Astrocyte of the spinal cord (primary cell): ENCODE data around the gene RBP5.

ENCODE experiments used
- DNase-seq: peaks from one replicate; pipeline ENCODE4 v3.0.0; 2011; ENCODE audit warnings: low read depth, low spot score
- H3K4me3 ChIP-seq: 2 replicates; pipeline ENCODE4 v1.5.1; 2011; ENCODE audit warnings: low read depth, mild to moderate bottlenecking, low read length, moderate library complexity
- CTCF ChIP-seq: IDR thresholded peaks from 2 replicates; pipeline ENCODE4 v1.5.1; 2012; ENCODE audit warnings: low read depth, mild to moderate bottlenecking, low read length, inconsistent platforms
- in situ Hi-C: cut with HindIII; loops from 2 replicates; pipeline ENCODE4 v1.10.0; 2017; ENCODE audit warnings: low sequenced_read_pairs

RBP5 gene

GRCh38 chr12:7100239-7100638 lies 28.4 kb downstream of the RBP5 start:
- TF ChIP-seq CTCF = no peak
- DNase-seq = no peak
- H3K4me3 ChIP-seq = no peak overlapping the region
- in situ Hi-C loops = no loop called here

- H3K4me3 ChIP-seq = no peak overlapping the region
- in situ Hi-C loops = no loop called here
Measured at GRCh38 chr12:7099290-7099996, 29.2 kb downstream of the RBP5 start.

DNA sequence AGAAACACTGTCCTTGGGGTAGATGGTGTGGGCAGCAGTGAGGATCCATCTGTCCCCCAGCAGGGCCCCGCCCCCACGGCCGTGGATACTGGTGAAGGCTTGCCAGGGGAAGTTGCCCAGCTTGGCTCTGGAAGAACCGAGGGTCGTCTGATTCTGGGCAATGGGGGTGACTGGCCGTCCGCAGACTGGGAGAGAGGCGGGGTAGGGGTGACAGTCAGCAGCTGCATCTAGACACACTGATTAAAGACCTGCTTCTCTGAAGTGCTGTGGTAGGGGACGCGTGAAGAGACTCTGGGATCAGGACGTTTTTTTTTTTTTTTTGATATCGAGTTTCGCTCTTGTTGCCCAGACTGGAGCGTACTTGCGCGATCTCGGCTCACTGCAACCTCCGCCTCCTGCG lies 31.7 kb downstream of the RBP5 start:
- in situ Hi-C loops = no loop called here
- DNase-seq = no peak
- TF ChIP-seq CTCF = no peak
- no peak overlapping the region for H3K4me3 ChIP-seq

More at GRCh38 chr12:7099290-7099996, 29.2 kb downstream of the RBP5 start:
- no peak for DNase-seq
- no peak for TF ChIP-seq CTCF

DNA sequence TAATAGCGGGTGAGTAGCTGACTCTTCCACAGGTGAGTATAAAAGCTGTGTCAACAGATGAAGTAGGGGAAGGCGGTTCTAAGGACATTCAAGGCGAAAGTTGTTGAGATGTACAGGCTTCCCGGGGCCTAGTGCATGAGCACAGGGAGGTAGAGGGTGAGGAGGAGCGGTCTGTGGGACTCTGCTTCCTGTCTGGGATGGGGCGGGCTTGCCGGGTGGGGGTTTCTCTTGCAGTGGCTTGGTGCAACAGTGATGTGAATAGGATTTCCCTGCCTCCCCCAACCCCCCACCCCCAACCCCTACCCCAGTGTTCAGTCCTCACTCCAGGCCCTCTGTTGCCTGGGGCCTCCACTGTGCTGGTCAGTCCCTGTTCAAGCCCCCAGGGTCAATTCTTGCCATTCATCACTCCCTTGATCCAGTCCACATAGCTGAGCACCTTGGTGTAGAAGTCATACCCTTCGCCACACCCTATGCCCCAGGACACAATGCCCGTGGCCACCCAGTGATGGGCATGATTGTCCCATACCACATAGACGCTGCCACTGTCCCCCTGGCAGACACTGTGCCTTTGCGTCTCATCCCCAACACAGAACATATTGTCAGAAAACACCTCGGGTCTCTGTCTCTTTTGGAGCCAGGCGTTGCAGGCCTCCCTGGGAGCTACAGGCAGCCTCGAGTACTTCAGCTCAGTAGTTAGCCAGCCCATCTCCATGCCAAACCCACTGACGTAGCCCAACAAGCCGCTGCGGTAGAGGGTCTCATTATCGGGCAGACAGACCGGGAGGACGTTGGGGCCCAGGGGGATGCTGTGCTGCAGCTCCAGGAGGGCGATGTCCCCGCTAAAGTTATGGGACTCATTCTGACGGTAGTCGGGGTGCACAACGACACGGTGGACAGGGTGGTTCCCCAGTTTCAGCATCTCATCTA lies 32.4 kb downstream of the RBP5 start:
- TF ChIP-seq CTCF = no peak
- no peak for DNase-seq
- no peak overlapping the region for H3K4me3 ChIP-seq
- in situ Hi-C loops = no loop called here

GRCh38 chr12:7093892-7094291 lies 34.8 kb downstream of the RBP5 start:
- no peak for DNase-seq
- H3K4me3 ChIP-seq = no peak overlapping the region
- in situ Hi-C loops = no loop called here
- TF ChIP-seq CTCF = no peak

DNA sequence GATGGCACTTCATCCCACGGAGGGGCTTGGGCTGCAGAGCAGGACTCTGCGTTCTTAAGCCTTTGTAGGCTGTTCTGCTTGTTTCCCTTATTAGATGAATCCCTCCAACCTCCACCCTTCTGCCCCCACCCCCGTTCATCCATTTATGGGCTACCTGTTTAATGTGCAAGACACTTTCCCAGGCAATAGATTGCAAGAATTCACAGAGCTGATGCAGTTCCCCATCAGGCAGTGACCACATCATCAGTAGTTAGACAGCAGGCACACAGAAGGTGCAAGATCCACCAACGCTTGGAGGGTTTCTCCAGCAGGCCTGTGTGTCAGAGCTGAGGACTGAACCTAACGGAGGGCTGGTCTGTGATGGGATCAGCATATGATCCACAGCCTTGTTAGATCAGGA lies 35.2 kb downstream of the RBP5 start:
- in situ Hi-C loops = no loop called here
- DNase-seq = no peak
- TF ChIP-seq CTCF = no peak
- H3K4me3 ChIP-seq = no peak overlapping the region
